ENCODE results near the gene ABHD18.
A peak's percentile ranks its signal among the peaks of the same experiment; 100 is the strongest.
"Not testable (repeated sequence)": the region's sequence is repeated elsewhere in the genome, so short reads cannot be mapped to it uniquely, and the experiment has no call there.

The ABHD18 gene

DNA sequence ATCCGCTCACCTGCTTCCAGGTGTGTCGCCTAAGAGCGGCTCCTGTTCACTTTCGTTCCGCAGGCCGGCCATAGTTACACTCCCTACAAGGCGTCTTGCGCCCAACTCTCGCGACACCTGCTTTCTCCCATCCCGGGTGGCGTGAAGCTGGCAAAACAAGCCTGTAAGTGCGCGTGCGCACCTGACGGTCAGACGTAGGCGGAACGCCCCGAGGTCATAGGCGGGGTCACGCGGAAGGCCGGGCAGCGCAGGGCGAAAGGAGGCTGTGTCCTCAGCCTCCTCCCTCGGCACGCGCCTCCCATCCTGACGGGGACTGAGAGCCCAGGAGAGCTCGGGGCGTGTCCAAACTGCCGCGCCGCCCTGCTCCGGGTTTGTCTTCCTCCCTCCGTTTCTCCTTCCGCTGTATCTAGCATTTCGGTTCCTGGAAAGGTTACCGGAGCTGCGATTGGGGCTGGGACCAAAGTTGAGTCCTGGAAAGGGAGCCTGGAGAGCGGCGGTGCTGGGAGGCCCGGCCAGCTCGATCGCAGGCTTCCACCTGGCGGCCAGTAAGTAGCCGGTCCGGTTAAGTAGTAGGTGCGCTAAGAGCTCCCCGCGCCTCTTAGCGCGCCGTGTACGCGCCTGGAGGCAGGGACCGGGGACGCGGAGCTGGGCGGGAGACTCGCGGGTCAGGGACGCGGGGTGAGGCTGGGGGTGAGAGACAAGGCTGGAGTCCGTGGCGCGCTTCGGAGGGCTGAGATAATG lies at the start of gene ABHD18, which contains the start of gene MFSD8:
ABHD18 (plus strand) TSS at position 345 of the 741 bp plus-strand sequence. CDS start 17,550 bp downstream, outside the sequence.
MFSD8 (minus strand) TSS at position 112 of the 741 bp plus-strand sequence; CDS start at position 72, 40 bp downstream.
- peak; percentile 100 for DNase-seq

DNA sequence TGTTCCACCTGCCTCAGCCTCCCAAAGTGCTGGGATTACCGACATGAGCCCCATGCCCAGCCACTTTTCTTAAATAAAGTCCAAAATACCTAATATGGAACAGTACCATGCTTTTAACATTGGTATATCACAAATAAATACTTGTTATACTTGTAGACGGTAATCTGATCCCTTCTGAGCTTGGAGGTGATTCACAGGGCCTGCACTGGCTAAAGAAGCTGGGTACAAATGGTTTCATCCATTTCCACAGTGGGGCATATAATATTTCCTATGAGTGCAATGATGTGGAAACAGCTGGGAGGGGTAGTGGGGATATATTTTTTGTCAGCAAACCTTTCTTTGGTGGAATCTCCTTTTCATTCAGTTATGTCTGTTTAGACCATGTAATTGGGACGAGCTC lies 48.7 kb upstream of the ABHD18 start:
- DNase-seq, result no peak

DNA sequence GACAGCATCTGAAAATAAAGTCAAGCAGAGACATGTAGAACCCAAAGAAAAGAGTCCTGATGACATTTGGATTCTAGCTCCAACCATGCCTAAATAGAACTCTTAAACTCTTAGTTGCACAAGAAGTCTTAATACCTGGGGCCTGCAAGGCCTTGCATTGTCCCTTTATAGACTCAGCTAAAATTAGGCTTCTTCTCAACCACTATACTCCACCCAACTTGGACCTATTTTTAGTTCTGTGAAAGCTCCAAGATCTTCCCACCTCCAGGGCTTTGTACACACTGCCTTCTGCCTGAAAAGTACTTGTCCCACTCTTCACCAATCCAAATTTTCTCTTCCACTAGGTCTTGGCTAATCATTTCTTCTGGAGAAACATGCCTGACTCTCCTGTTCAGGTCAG lies 48.1 kb upstream of the ABHD18 start:
- no peak for DNase-seq

DNA sequence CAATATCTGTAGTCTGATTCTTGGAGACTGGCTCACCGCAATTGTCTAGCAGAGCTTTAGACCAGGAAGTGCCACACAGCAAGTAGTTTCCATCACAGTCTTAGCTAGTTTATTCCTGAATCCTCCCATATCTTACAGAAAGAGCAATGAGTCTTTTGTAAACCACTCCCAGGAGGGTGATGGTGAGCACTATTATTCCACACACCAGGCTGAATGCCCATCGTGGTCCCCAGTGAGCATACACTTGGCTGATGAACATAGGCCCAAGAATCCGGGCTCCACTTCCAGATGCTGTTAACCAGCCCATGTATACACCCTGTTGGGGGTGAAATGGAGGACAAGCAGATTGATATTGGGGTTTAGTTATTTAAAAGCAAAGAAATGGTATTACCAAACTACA lies 44.7 kb upstream of the ABHD18 start:
- DNase-seq, result no peak

DNA sequence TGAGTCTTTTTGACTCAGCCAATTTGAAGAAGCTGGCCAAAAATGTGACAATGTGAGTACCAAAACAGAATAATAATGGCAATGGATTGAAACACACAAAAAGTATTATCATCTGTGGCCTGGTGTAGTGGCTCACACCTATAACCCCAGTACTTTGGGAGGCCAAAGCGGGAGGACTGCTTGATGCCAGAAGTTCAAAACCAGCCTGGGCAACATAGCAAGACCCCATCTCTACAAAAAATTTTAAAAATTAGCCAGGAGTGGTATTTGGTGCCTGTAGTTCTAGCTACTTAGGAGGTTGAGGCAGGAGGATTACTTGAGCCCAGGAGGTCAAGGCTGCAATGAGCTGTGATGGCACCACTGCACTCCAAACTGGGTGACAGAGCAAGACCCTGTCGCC lies 43.0 kb upstream of the ABHD18 start:
- no peak for DNase-seq

DNA sequence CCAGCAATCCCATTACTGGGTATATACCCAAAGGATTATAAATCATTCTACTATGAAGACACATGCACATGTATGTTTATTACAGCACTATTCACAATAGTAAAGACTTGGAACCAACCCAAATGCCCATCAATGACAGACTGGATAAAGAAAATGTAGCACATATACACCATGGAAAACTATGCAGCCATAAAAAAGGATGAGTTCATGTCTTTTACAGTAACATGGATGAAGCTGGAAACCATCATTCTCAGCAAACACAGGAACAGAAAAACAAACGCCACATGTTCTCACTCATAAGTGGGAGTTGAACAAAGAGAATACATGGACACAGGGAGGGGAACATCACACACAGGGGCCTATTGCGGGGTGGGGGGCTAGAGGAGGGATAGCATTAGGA lies 39.5 kb upstream of the ABHD18 start:
- not testable (repeated sequence) for DNase-seq

DNA sequence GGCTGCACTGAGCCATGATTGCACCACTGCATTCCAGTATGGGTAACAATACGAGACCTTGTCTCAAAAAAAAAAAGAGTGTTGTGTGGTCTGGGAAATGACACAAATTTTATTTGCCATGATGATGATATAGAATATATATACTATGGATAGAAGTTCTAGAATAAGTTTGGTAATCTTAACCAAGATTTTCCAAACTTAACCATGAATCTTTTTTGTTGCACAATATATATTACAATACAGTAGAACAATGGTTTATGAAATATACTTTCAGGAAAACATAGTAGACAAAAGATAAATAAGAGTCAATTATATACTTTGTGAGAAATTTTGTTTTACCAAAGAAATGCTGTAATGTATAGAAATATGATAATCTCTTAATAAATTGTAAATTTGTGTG lies 35.0 kb upstream of the ABHD18 start:
- no peak for DNase-seq

DNA sequence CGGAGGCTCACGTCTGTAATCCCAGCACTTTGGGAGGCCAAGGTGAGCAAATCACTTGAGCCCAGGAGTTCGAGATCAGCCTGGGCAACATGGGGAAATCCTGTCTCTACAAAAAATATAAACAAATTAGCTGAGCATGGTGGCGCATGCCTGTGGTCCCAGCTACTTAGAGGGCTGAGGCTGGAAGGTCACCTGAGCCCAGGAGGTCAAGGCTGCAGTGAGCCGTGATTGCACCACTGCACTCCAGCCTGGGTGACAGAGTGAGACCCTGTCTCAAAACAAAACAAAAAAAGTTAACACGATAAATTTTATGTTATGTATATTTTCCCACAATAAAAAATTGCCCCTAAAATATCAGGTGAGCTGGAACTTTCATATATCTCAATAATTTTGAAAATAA lies 33.4 kb upstream of the ABHD18 start:
- DNase-seq, result not testable (repeated sequence)

DNA sequence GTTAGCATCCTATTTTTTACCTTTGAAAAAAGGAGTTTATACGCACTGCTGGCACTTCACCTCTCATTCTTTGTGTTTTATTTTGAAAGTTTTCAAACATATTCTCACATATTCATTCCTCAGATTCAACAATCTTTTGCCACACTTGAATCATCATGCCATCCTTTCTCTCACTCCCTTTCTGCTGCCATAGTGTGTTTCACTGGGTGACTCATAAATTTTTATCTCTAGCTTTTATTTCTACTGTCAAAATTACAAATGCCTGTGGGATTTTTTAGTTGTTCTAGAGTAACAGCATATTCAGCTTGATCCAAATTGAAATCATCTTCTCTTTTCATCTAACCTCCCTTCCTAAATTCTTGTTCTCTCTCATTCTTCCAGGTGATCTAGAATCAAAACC lies 28.2 kb upstream of the ABHD18 start:
- no peak for DNase-seq

DNA sequence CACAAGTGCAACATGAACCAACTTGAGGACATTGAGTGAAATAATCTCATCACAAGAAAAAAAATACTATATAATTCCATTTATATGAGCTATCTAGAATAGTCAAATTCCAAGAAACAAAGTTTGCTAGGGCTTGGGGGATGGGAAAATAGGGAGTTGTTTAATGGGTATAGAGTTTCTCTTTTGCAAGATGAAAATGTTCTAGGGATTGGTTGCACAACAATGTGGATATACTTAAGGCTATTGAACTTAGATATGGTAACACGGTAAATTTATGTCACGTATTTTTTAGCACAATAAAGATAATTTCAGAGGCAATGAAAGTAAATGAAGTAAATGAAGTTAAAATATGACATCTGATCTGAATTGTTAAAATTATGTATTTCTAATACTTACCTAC lies 8.1 kb upstream of the ABHD18 start:
- no peak for DNase-seq

DNA sequence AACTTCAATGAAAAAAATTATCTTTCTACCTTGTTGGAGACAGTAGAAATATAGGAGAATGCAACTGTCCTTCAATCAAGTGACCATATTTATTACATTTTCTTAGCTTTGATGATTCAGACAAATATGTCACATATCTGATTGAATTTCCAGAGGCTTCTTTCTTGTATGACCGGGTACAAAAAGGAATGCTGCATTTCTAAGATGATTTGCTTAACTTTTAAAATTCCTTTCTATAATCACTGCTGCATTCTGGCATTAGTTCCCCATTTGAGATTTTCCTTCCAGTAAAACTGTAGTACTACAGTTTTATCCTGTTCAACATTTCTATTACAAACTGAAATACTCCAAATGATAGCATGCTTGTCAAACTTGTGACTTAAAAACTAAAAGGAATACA lies 5.4 kb upstream of the ABHD18 start:
- DNase-seq, result no peak

DNA sequence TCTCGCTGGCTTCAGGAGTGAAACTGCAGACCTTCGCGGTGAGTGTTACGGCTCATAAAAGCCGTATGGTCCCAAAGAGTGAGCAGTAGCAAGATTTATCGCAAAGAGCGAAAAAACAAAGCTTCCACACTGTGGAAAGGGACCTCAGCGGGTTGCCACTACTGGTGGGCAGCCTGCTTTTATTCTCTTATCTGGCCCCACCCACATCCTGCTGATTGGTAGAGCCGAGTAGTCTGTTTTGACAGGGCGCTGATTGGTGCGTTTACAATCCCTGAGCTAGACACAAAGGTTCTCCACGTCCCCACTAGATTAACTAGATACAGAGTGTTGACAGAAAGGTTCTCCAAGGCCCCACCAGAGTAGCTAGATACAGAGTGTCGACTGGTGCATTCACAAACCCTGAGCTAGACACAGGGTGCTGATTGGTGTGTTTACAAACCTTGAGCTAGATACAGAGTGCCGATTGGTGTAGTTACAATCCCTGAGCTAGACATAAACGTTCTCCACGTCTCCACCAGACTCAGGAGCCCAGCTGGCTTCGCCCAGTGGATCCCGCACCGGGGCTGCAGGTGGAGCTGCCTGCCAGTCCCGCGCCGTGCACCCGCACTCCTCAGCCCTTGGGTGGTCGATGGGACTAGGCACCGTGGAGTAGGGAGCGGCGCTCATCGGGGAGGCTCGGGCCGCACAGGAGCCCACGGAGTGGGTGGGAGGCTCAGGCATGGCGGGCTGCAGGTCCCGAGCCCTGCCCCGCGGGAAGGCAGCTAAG lies 1.4 kb upstream of the ABHD18 start:
- peak; percentile 67 for DNase-seq

DNA sequence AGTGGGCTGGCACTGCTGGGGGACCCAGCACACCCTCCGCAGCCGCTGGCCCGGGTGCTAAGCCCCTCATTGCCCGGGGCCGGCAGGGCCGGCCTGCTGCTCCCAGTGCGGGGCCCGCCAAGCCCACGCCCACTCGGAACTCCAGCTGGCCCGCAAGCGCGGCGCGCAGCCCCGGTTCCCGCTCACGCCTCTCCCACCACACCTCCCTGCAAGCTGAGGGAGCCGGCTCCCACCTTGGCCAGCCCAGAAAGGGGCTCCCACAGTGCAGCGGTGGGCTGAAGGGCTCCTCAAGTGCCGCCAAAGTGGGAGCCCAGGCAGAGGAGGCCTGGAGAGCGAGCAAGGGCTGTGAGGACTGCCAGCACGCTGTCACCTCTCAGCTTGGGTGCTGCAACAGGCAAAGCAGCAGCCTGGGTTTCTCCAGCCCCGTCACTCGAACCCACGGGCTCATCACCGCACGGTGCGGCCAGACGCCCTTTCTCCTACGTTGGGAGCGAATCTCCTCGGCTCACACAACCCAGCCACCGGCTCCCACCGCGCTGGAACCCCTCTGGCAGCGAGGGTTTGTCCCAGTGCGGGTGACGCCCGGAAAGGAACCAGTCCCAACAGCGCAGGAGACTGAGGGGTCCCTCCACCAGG lies 662 bp upstream of the ABHD18 start:
- peak; percentile 75 for DNase-seq

DNA sequence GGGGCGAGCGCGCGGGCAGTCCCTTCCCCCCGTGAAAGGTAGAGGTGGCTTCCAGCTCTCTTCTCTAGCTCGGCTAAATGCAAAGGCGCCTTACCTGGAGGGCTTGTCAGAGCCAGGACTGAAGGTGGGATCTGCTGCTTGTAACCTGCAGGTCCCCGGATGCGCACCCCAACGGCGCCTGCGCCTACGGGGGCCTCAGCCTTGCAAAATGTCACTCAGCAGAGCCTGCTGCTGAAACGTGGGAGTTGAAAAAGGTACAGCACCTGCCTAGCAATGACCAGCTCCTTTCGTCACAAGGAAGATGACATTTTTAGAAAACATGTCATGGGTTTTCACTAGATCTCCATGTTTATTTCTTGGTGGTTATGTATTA lies 583 bp downstream of the ABHD18 start:
- DNase-seq, result peak; percentile 90

DNA sequence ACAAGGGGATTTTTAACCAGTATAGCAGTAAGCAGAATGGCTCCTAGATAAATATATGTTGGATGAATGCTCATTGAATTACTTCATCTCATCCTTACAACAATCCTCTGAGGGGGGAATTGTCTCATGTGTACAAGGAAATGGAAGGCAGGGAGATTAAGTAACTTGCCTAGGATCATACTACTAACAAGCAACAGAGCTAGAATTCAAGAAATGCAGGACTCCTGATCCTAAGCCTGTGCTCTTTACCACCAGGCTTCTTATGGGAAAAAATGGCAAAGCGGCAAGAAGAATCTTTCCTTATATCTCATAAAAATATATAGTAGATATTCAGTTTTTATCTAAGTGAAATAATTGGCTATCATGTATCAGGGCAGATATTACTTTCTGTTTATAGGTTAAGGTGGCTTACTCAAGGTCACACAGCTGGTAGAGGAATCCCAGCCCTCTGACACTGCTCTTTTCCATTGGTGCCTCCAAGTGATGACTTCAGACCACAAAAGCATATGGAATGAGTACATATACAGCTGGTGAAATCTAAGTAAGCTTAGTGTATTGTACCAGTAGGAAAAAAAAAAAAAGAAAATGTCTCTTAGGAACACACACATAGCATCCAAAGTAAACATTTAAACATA lies 2.1 kb downstream of the ABHD18 start:
- no peak for DNase-seq

DNA sequence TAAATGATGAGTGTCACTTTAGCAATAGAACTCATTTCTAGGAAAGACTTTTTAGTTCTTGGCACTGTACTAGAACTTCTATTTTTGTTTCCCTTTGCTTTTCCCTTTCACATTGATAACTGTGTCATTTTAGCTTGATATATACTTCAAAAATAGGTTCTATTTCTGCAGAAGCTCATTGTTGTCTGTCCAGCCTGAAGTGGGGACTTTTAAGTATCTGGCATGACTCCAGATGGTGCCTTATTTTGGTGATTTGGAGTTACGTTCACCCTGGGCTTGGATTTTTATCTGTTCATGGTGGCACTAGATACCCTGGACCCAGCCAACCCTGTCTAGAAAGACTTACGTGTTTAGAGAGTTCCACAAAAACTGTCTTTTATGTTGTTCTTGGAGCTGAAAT lies 3.4 kb downstream of the ABHD18 start:
- no peak for DNase-seq

DNA sequence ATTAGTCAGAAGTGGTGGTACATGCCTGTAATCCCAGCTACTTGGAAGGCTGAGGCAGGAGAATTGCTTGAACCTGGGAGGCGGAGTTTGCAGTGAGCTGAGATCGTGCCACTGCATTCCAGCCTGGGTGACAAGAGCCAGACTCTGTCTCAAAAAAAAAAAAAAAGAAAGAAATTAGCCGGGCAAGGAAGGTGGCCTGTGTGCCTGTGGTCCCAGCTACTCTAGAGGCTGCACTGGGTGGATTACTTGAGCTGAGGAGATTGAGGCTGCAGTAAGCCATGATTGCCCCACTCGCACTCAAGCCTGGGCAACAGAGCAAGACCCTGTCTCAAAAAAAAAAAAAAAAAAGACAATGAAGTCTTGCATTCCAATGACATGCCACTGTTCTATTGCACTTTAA lies 5.7 kb downstream of the ABHD18 start:
- DNase-seq, result not testable (repeated sequence)

DNA sequence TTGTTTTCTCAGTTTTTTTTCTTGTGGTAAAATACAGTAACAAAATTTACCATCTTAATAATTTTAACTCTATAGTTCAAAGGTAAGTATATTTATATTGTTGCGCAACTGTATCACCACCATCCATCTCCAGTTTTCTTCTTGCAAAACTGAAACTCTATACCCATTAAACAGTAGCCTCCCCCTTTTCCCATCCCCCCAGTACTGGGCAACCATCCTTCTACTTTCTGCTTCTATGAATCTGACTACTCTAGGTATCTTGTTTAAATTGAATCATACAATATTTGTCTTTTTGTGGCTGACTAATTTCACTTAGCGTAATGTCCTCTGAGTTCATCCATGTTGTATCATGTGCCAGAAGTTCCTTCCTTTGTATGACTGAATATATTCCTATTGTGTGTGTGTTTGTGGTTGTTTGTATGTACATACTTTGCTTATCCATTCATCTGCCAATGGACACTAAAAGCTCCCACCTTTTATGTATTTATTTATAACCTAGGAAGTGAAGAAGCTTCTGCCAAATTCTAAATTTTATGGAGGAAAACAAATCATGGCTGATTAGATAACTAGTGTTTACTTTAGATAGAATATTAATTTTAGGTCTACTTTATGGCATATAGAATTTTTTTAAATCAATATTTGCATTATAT lies 10.0 kb downstream of the ABHD18 start:
- no peak for DNase-seq

DNA sequence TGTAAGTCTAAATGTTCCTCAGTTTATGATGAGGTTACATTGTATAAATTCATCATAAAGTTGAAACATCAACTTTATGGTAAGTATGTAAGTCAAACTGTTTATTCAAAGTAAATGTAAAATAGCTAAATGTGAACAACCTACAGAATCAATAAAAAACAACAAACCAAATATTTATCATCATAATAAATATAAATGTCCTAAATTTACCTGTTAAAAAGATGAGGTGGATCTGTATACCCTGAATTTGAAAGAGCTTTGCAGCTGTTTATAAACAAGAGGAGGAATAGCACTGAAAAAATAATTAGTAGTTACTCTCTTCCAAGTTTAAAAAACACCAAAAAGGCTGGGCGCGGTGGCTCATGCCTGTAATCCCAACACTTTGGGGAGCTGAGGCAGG lies 13.7 kb downstream of the ABHD18 start:
- no peak for DNase-seq

DNA sequence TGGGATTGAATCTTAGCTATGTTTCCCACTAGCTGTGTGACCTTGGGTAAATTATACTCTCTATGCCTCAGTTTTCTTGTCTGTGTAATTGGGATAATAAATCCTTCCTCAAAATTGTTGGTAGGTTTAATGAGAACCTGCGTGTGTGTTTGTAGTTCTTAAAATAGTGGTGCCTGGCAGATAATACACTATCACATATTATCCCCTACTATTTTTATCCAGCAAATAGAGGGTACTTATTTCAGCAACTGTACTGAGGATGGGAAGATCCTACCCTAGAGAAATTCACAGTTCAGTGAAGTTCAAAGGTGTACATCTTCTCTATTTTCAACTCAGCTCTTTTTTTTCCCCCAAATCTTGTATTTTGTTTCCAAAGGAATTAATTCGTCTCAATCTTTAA lies 17.2 kb downstream of the ABHD18 start:
- no peak for DNase-seq

DNA sequence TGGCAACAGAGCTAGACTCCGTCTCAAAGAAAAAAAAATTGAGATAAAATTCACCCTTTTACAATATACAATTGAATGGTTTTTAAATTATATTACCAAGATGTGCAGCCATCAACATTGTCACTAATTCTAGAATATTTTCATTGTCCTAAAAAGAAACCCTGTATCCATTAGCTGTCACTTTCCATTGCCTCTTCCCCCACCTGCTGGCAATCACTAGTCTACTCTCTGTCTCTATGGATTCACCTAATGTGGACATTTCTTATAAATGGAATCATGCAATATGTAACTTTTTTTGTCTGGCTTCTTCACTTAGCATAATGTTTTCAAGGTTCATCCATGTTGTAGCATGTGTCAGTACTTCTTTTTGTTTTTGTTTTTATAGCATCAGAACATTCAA lies 20.8 kb downstream of the ABHD18 start:
- no peak for DNase-seq

DNA sequence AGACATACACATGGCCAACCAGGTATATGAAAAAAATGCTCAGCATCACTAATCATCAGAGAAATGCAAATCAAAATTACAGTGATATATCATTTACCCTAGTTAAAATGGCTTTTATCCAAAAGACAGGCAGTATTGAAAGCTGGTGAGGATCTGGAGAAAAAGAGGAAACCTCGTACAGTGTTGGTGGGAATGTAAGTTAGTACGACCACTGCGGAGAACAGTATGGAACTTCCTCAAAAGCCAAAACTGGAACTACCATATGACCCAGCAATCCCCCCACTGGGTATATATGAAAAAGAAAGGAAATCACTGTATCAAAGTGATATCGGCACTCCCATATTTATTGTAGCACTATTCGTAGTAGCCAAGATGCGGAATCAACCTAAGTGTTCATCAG lies 23.4 kb downstream of the ABHD18 start:
- no peak for DNase-seq

DNA sequence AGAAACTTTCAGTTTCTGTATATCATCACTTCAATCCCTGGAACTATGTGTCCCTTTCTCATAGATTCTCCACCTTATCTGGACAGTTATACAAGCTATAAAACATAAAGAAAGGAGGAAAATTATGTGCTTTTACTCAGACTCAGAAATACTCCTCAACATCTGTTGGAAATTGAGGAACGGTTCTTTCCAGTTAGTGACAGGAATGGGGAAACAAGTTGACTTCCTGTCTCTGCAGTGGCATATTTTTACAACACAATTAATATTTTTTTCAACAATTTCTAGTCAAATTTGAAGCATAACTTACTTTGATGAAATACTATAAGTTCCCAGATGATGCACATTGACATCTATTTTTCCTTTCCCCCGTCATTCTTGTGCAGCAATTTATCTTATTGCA lies 27.9 kb downstream of the ABHD18 start:
- DNase-seq, result no peak
